HCT116 (cell line): ENCODE data around the gene TTC23. TPM values are rescaled to one million over a fixed set of nuclear protein-coding genes. Genes with fewer than 3 reads are reported as not detected.

ENCODE experiments used
- ATAC-seq: fragments of 200-7000 bp; cut with Tn5 transposase; 2 replicates; pipeline ENCODE4 v1.9.1; 2020; ENCODE audit warnings: mild to moderate bottlenecking, moderate library complexity
- BruUV-seq: library from RNA; stranded (reverse); fragments of 400-500 nt; replicated peaks from 2 replicates; lab custom pipeline; 2021; lab: Mats Ljungman, UMichigan
- CTCF ChIA-PET: fragments of 300-600 bp; sonication (Branson Sonifier 250); formaldehyde crosslinking; loops from one replicate; lab custom pipeline; 2021; ENCODE audit warnings: antibody characterized with exemption; lab: Charles Lee
- POLR2A ChIA-PET: fragments of 300-600, 350-600 bp; sonication (Branson Sonifier 250); formaldehyde crosslinking; loops from one replicate; lab custom pipeline; 2021; ENCODE audit warnings: antibody characterized with exemption; lab: Charles Lee
- RAD21 ChIA-PET, 2 experiments: fragments of 300-600 bp; sonication (Branson Sonifier 250); formaldehyde crosslinking; loops; one replicate each; lab custom pipeline; 2023; ENCODE audit warnings: low total read pairs in 2 of 2; ENCODE audit not compliant: uncharacterized antibody in 2 of 2, unreplicated experiment in 2 of 2, low non-redundant PET in 1 of 2; lab: Charles Lee
- DNase-seq: peaks from one replicate; pipeline ENCODE4 v3.0.0-alpha.2; 2010; ENCODE audit warnings: low read depth, low spot score
- H2AFZ ChIP-seq: fragments of 200-600 bp; shearing (Covaris generic), sonication (generic); 2 replicates; pipeline ENCODE4 v1.6.1; 2017; ENCODE audit warnings: low read depth, mixed run types, mixed read lengths, antibody characterized with exemption, low read length; ENCODE audit not compliant: poor library complexity, severe bottlenecking
- H3K27ac ChIP-seq: 2 replicates; pipeline ENCODE4 v1.5.1; 2012; ENCODE audit warnings: low read depth, low read length
- H3K27me3 ChIP-seq: fragments of 200-600 bp; sonication (generic); 2 replicates; pipeline ENCODE4 v1.6.1; 2016; ENCODE audit warnings: mixed run types, low read length, mixed read lengths; ENCODE audit not compliant: insufficient read depth
- H3K36me3 ChIP-seq, 2 experiments: fragments of 200-500 bp in 1 of 2; fragments of 200-600 bp in 1 of 2; sonication (Bioruptor generic) in 1 of 2; sonication (generic) in 1 of 2; 2 replicates each; pipeline versions ENCODE4 v1.5.1 to v1.6.1; 2014 to 2016; ENCODE audit warnings: low read length in 2 of 2, inconsistent platforms in 1 of 2, mixed read lengths in 1 of 2, mixed run types in 1 of 2; ENCODE audit not compliant: insufficient read depth in 2 of 2, control insufficient read depth in 1 of 2
- H3K4me1 ChIP-seq, 2 experiments: fragments of 200-600 bp in 1 of 2; sonication (generic) in 1 of 2; 2 replicates each; pipeline versions ENCODE4 v1.5.1 to v1.6.1; 2012 to 2017; ENCODE audit warnings: low read length in 2 of 2, inconsistent platforms in 1 of 2, mild to moderate bottlenecking in 1 of 2, mixed read lengths in 1 of 2, mixed run types in 1 of 2, moderate library complexity in 1 of 2; ENCODE audit not compliant: insufficient read depth in 2 of 2, control insufficient read depth in 1 of 2
- H3K4me2 ChIP-seq: fragments of 200-600 bp; sonication (generic); 2 replicates; pipeline ENCODE4 v1.6.1; 2017; ENCODE audit warnings: mixed run types, low read length, mixed read lengths
- H3K4me3 ChIP-seq, 2 experiments: fragments of 200-600 bp in 1 of 2; sonication (generic) in 1 of 2; replicated peaks in 1 of 2; 2 replicates each; pipeline ENCODE4 v1.5.1; 2011 to 2016; ENCODE audit warnings: low read length in 2 of 2, control low read depth in 1 of 2, low read depth in 1 of 2, mild to moderate bottlenecking in 1 of 2, mixed read lengths in 1 of 2, mixed run types in 1 of 2
- H3K79me2 ChIP-seq: fragments of 200-600 bp; sonication (generic); 2 replicates; pipeline ENCODE4 v1.6.1; 2017; ENCODE audit warnings: mild to moderate bottlenecking, mixed run types, low read length, moderate library complexity, mixed read lengths; ENCODE audit not compliant: insufficient read depth
- H3K9ac ChIP-seq: fragments of 200-600 bp; sonication (generic); 2 replicates; pipeline ENCODE4 v1.6.1; 2016; ENCODE audit warnings: low read length, mixed read lengths
- H3K9me2 ChIP-seq: fragments of 200-600 bp; sonication (generic), shearing (Covaris generic); 2 replicates; pipeline ENCODE4 v1.6.1; 2017; ENCODE audit warnings: mixed run types, mild to moderate bottlenecking, moderate library complexity; ENCODE audit not compliant: insufficient read depth
- H3K9me3 ChIP-seq, 2 experiments: fragments of 200-500 bp in 1 of 2; fragments of 200-600 bp in 1 of 2; sonication (Bioruptor generic) in 1 of 2; sonication (generic) in 1 of 2; 2 replicates each; pipeline ENCODE4 v1.6.1; 2014 to 2017; ENCODE audit warnings: low read length in 2 of 2, mixed read lengths in 2 of 2, inconsistent platforms in 1 of 2, low read depth in 1 of 2, mild to moderate bottlenecking in 1 of 2, mixed run types in 1 of 2, moderate library complexity in 1 of 2; ENCODE audit not compliant: control insufficient read depth in 1 of 2, insufficient read depth in 1 of 2
- H4K20me1 ChIP-seq: fragments of 200-600 bp; sonication (generic), shearing (Covaris generic); 2 replicates; pipeline ENCODE4 v1.6.1; 2017; ENCODE audit warnings: mixed run types, mild to moderate bottlenecking, moderate library complexity; ENCODE audit not compliant: insufficient read depth
- ATF3 ChIP-seq: IDR thresholded peaks from 2 replicates; pipeline ENCODE4 v1.6.1; 2012
- CBX3 ChIP-seq: IDR thresholded peaks from 2 replicates; pipeline ENCODE4 v1.6.1; 2012; ENCODE audit warnings: low read depth
- CEBPB ChIP-seq: IDR thresholded peaks from 2 replicates; pipeline ENCODE4 v1.6.1; 2012; ENCODE audit warnings: low read depth
- CTCF ChIP-seq, 3 experiments: fragments of 200-600 bp in 1 of 3; sonication (generic) in 1 of 3; IDR thresholded peaks in 2 of 3; conservative IDR thresholded peaks in 1 of 3; 2 replicates each; pipeline ENCODE4 v1.5.1; 2012 to 2017; ENCODE audit warnings: low read depth in 2 of 3, low read length in 2 of 3, antibody characterized with exemption in 1 of 3, borderline replicate concordance in 1 of 3, control low read depth in 1 of 3, mild to moderate bottlenecking in 1 of 3, mixed read lengths in 1 of 3, mixed run types in 1 of 3, moderate library complexity in 1 of 3; ENCODE audit not compliant: insufficient read depth in 1 of 3
- EGR1 ChIP-seq: IDR thresholded peaks from 2 replicates; pipeline ENCODE4 v1.6.1; 2012; ENCODE audit warnings: low read depth
- ELF1 ChIP-seq: IDR thresholded peaks from 2 replicates; pipeline ENCODE4 v1.6.1; 2012; ENCODE audit warnings: low read depth, borderline replicate concordance
- EZH2 ChIP-seq: fragments of 200-600 bp; sonication (generic); IDR thresholded peaks from 2 replicates; pipeline ENCODE4 v1.6.1; 2017; ENCODE audit warnings: antibody characterized with exemption, mixed run types
- EZH2phosphoT487 ChIP-seq: fragments of 200-600 bp; IDR thresholded peaks from 2 replicates; pipeline ENCODE4 v1.6.1; 2018; ENCODE audit warnings: antibody characterized with exemption, borderline replicate concordance
- FOSL1 ChIP-seq: IDR thresholded peaks from 2 replicates; pipeline ENCODE4 v1.6.1; 2012; ENCODE audit warnings: low read depth
- MAX ChIP-seq: IDR thresholded peaks from 2 replicates; pipeline ENCODE4 v1.6.1; 2012
- POLR2A ChIP-seq: IDR thresholded peaks from 2 replicates; pipeline ENCODE4 v1.7.0; 2011; ENCODE audit warnings: borderline replicate concordance; ENCODE audit not compliant: insufficient read depth, insufficient read length; ENCODE audit errors: extremely low read depth
- POLR2AphosphoS5 ChIP-seq: IDR thresholded peaks from 2 replicates; pipeline ENCODE4 v1.6.1; 2011; ENCODE audit warnings: mild to moderate bottlenecking, low read depth, low read length, moderate library complexity
- RAD21 ChIP-seq: IDR thresholded peaks from 2 replicates; pipeline ENCODE4 v1.6.1; 2012; ENCODE audit warnings: low read depth, mild to moderate bottlenecking
- SP1 ChIP-seq: IDR thresholded peaks from 2 replicates; pipeline ENCODE4 v1.6.1; 2012; ENCODE audit warnings: low read depth
- ZBTB33 ChIP-seq: IDR thresholded peaks from 2 replicates; pipeline ENCODE4 v1.6.1; 2011; ENCODE audit warnings: mild to moderate bottlenecking, low read length, moderate library complexity; ENCODE audit not compliant: insufficient replicate concordance; ENCODE audit errors: extremely low read depth
- ZFX ChIP-seq: fragments of 450-650 bp; IDR thresholded peaks from 2 replicates; pipeline ENCODE4 v1.6.1; 2017
- intact Hi-C: fragments of 100-400 bp; cut with micrococcal nuclease; formaldehyde crosslinking; loops from 2 replicates; pipeline ENCODE4 v1.10.0; 2022
- total RNA-seq: library from RNA; stranded (reverse); gene quantifications from one replicate; pipeline ENCODE4 v1.2.1, GENCODE V29; 2021; ENCODE audit not compliant: unreplicated experiment

TTC23 gene
- total RNA-seq, 1 experiment from 2014 or later, result 10.2 TPM

- Histone ChIP-seq H3K4me2 (no peak overlapping the region), H3K4me3 (no peak overlapping the region), H4K20me1 (no peaks in the 10 kb centered on the region), H3K27ac (no peak overlapping the region), H2AFZ (no peak overlapping the region), H3K36me3 (no peaks in the 10 kb centered on the region), H3K9ac (no peak overlapping the region), H3K27me3 (no peaks in the 10 kb centered on the region), H3K9me3 (no peaks in the 10 kb centered on the region), H3K9me2 (no peaks in the 10 kb centered on the region), H3K4me1 (no peaks in the 10 kb centered on the region), H3K79me2 (no peaks in the 10 kb centered on the region)
- DNase-seq (no peak), ATAC-seq (no peak)
- RAD21 ChIA-PET, result no interaction called here
- intact Hi-C loops, result no loop called here
- TF ChIP-seq CEBPB, result no peak
- TF ChIP-seq ZBTB33, result no peak
- no peak for TF ChIP-seq EGR1
- no peak for TF ChIP-seq MAX
- TF ChIP-seq ELF1, result no peak
- TF ChIP-seq EZH2, result no peak
- TF ChIP-seq CTCF (IDR thresholded peaks at IDR 0.05 in 2 of 3, conservative IDR thresholded peaks at IDR 0.05 in 1 of 3; ENCODE audit: borderline replicate concordance in 1 of 3, insufficient read depth in 1 of 3, low read depth in 2 of 3, low read length in 2 of 3), result no peak
- TF ChIP-seq ZFX, result no peak
- TF ChIP-seq POLR2AphosphoS5, result no peak
- no peak for TF ChIP-seq SP1
- TF ChIP-seq FOSL1, result no peak
- no peak for TF ChIP-seq CBX3
- TF ChIP-seq ATF3, result no peak
- TF ChIP-seq RAD21, result no peak
- TF ChIP-seq EZH2phosphoT487, result no peak
- no peak for TF ChIP-seq POLR2A
- CTCF ChIA-PET, result no interaction called here
- BruUV-seq, result no TSS peak
- POLR2A ChIA-PET, result no interaction called here
Measured at GRCh38 chr15:99180964-99181306, 68.4 kb downstream of the TTC23 start.
